D341Med (cell line): ENCODE measurements around the gene VASN.

Experiments
- DNase-seq: peaks from one replicate; pipeline ENCODE4 v3.0.0; 2012; ENCODE audit warnings: low spot score

Gene VASN

GRCh38 chr16:4354512-4355409 lies 16.9 kb upstream of the VASN start:
- no peak for DNase-seq

DNA sequence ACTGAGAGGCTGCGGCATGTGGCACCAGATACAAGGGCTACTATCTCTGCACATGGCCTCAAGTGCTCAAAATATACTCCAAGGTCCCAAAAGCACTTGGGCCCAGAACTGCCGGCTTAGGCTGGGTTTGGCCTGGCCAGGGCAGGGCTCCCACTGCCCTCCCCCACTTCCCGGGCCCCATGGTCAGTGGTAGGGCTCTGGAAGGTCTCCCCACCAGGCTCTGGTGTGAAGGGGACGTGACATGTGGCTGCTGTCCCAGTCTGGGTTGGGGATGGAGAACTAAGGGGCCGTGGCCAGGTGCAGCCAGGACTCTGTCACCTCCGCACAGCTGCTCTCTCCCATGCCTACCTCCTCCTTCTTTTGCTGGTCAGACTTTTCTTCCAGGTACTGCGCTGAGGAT lies 14.8 kb upstream of the VASN start:
- no peak for DNase-seq

GRCh38 chr16:4358236-4358635 lies 13.4 kb upstream of the VASN start:
- DNase-seq = no peak

DNA sequence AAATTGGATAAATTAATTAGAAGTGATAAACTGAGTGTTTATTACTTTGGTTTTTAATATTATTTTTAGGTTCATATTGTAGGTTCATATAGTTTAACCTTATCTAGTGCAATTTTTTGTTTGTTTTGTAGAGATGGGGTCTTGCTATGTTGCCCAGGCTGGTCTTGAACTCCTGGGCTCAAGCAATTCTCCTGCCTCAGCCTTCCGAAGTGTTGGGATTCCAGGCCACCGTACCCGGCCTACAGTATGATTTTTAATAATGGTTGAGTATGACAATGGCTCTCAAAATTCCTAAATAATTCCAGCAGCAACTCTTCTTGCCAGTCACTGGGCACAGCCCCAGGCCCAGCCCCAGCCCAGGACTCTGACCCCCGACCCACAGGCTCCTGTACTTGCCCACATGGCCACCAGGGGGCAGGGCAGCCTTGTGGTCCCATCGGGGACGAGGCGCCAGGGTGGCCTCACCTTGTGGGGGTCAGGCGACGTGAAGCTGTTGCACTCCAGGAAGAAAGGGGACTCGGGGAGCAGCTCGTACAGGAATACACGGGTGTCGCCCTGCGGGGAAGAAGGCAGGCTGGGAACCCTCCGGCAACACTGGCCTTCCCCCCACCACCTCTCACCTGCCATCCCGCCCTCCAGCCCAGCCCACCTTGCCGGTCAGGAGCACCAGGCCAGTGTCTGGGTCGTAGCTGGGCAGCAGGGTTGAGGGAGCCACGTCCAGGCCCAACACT lies 12.7 kb upstream of the VASN start:
- DNase-seq = peak; percentile 83

GRCh38 chr16:4359914-4360313 lies 11.7 kb upstream of the VASN start:
- no peak for DNase-seq

- peak; percentile 52 for DNase-seq
Measured at GRCh38 chr16:4360538-4361021, 11.1 kb upstream of the VASN start.

- DNase-seq = no peak
Measured at GRCh38 chr16:4361033-4361943, 10.4 kb upstream of the VASN start.

DNA sequence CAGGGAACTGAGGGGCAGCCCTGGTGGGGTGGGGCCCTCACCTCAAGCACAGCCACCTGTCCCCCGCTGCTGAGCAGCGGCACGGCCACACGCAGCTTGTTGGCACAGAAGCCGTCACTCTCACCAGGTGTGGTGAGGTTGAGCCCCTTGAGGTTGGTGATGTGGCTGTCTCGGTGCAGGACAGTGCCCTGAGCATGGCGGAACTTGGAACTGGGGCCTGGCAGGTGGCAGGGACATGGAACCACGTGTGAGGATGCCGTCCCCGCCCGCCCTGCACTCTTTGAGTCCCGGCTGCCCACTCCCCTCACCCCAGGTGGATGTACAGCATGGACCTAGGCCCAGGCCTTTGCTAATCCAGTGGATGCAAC lies 9.7 kb upstream of the VASN start:
- no peak for DNase-seq

DNA sequence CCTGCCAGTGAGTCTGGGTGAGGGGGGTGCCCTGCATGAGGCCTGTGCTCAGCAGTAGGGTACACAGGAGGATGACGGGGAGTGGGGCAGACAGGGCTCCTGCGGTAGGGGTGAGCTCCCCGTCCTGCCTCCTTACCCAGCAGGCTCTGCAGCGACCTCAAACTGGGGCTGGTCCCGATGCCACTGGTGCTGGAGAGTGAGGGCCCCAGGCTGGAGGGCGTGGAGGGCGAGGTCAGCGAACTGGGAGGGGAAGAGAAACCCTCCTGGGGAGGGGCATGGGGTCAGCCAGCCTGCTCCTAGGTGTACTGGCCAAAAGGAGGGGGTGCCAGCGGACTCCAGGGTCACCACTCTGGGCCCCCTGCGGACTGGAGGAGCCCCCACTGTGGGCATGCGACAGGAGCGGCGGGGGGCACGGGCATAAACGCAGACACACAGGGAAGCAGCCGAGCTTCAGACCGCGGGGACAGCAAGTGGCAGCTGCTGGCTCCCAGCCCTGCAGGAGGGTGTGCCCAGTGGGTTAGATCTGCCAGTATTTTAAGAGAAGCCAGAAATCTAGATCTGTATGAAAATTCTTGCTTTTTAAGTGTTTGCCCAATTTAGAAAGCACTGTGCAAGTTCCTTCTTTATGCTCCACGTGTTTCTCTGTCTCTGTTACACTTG lies 9.0 kb upstream of the VASN start:
- no peak for DNase-seq

DNA sequence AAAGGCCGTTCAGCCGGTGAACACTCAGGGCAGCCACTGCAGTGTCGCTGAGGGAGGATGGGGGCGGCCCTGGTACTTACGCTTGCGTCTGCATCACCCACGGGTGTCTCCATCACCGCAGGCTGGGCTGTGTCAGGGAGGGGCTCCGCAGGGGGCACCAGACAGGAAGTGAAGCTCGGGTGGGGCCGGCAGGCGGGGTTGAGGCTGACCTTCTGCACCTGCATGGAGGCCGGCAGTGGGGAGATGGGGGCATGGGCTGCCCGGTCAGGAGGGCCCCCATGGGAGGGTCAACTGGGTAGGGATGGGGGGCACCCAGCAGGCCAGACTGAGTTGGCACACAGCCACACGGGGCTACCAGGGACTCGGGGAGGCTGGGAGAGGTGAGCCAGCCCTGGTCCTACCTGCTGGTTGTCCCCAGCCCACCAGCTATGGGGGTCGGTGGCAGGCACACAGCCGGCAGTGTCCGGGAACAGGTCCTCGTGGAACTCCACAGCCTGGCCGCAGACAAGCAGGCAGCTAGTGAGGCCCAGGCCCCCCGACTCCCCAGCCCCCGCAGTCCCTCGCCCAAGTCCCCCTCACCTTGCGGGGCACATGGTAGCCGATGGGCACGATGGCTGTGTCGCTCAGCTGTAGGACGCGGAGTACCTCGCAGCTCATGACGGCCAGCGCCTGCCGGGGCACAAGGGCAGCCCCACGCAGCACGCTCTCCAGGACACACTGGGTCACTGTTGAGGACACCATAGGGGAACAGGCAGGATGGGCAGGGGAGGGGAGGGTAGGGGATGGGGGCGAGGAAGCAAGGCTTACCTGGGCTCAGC lies 7.2 kb upstream of the VASN start:
- DNase-seq = no peak

GRCh38 chr16:4365014-4365406 lies 6.6 kb upstream of the VASN start:
- DNase-seq = no peak

GRCh38 chr16:4365615-4366014 lies 6.0 kb upstream of the VASN start:
- DNase-seq = no peak

- DNase-seq = no peak
Measured at GRCh38 chr16:4366016-4366415, 5.6 kb upstream of the VASN start.

GRCh38 chr16:4367393-4367856 lies 4.2 kb upstream of the VASN start:
- DNase-seq = no peak

DNA sequence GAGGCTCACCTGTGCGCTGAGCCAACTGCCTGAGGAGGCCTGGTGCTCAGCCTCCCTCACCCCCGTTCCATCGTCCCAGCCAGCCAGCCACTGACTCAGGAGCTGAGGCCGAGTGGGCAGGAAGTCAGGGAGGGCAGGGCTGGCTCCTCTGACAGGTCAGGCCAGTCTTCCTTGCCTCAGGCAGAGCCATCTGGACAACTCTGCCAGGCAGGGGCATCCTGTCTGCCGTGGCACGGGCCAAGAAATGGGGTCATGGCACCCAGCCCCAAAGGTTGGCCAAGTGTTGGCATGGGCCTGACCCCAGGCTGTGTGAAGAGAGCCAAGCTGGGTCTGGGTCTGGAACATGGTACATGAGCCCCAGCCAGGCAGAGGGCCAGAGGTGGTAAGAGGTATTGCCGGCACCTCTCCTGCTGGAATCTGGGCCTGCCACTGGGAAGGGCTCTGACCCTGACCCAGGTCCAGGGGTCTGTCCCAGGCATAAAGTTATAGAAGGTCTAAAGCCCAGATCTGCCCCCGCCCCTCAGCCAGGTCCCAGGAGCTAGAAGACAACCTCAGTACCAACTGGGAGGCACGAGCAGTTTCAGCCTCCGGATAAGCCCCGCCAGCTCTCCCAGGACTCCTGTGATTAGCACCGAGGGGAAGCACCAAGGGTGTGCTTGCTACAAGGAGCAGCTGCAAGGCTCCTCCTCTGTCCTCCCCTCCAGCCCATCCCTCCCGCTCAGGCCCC lies 2.5 kb upstream of the VASN start:
- no peak for DNase-seq

DNA sequence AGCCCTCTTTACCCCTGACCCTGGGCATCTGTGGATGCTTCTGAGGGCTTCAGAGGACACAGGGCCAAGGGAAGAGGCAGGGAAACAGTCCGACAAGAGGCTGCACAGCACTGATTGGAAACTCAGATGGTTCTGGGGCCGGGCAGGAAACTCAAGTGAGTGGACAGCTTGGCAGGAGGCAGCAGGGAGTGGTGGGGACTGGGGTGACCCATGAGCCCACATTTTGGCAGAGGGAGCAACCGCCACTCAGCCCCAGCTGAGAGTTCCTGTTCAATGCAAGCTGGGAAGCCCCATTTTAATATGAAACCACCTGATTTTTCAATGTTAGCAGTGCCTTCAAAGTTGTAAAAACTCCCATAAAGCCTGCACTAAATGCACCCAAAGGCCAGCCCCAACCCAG lies 1.5 kb upstream of the VASN start:
- DNase-seq = no peak

DNA sequence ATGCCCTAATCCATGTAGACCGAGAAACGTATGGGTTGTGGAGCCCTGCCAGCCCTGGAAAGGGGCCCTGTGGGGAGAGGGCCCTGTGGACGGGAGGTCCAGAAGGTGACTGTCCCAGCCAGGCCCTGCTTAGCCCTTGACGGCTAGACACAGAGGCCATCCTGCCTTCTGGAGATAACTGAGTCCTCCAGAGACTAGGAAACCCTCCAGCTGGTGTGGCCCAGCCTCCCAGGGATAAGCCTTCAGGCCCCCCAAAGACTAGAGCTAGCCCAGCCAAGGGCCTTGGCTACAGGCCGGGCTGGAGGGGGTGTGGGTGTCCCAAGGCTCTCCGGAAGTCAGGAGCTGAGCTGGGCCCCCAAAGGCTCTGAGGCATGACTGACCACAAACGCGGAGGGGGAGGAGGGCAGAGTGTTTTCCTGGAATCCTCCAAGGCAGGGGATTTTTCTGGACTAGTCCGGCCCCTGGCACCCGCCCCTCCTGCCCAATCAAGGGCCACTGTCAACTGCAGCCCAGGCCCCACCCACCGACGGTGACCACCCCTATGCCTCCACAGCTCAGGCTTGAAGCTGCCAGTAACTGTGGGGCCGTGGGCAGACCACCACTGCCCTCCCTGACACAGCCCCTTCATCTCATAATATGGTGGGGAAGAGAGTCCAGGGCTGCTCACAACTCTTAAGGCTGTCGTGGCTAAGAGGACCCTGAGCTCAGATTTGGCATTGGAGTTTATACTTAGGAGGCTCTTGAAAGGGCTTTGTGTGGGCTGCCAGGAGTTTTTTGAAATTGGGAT lies 885 bp upstream of the VASN start:
- no peak for DNase-seq

DNA sequence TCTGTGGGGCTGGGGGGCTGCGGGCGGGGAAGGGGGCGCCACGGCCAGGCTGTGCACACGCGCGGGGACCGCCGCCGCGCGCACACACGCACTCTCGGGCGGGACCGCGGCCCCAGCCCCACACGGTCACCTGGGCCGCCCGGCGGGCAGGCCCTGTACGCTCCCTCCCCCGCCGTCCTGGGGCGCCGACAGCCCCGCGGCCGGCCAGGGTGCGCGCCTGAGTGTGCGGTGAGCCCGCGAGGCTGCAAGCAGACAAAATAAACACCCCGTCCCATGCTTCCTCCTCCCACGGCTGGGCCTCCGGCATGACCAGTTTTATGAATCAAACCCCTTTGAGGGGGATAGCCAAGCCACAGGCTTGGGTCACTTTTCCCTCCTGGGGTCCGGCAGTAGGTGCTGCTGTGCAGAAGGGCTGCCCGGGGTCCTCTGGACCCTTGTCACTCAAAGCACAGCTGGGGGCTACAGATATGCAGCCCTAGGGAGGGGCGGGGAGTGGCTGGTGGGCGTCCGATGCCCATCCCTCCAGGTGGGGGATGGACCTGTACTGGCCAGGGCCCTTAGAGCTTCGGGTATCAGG lies 441 bp downstream of the VASN start:
- peak; percentile 73 for DNase-seq
